Suprapubic skin (tissue), 4 donors: ENCODE measurements around the gene ADAM33. TPM values are rescaled to one million over a fixed set of nuclear protein-coding genes. Genes with fewer than 3 reads are reported as not detected.

Experiments used
- DNase-seq, 2 donors: peaks; one replicate each; pipeline ENCODE4 v3.0.0-alpha.2; 2019; ENCODE audit warnings: low spot score in 2 of 2
- H3K27ac ChIP-seq: fragments of 200-600 bp; sonication (generic); one replicate; pipeline ENCODE4 v1.5.1; 2019
- H3K27me3 ChIP-seq: fragments of 200-600 bp; sonication (generic); one replicate; pipeline ENCODE4 v1.5.1; 2019
- H3K36me3 ChIP-seq: fragments of 200-600 bp; sonication (generic); one replicate; pipeline ENCODE4 v1.5.1; 2019
- H3K4me1 ChIP-seq: fragments of 200-600 bp; sonication (generic); one replicate; pipeline ENCODE4 v1.5.1; 2019
- H3K4me3 ChIP-seq: fragments of 200-600 bp; sonication (generic); one replicate; pipeline ENCODE4 v1.5.1; 2019; ENCODE audit warnings: mild to moderate bottlenecking
- H3K9me3 ChIP-seq: fragments of 200-600 bp; sonication (generic); one replicate; pipeline ENCODE4 v1.5.1; 2019
- CTCF ChIP-seq, 2 donors: fragments of 200-600 bp in 1 of 2; fragments of 450-650 bp in 1 of 2; sonication (generic) in 1 of 2; IDR thresholded peaks; one replicate each; pipeline ENCODE4 v1.5.1; 2016 to 2019; ENCODE audit warnings: antibody characterized with exemption in 2 of 2, mild to moderate bottlenecking in 1 of 2, moderate library complexity in 1 of 2
- EP300 ChIP-seq: sonication (generic); formaldehyde crosslinking; IDR thresholded peaks from one replicate; pipeline ENCODE4 v1.6.1; 2017; ENCODE audit warnings: antibody characterized with exemption
- POLR2A ChIP-seq, 2 donors: fragments of 450-650 bp; IDR thresholded peaks; one replicate each; pipeline ENCODE4 v1.6.1; 2017; ENCODE audit warnings: antibody characterized with exemption in 2 of 2, mild to moderate bottlenecking in 2 of 2, moderate library complexity in 2 of 2
- POLR2AphosphoS5 ChIP-seq, 3 donors: sonication (generic); formaldehyde crosslinking; IDR thresholded peaks; one replicate each; pipeline ENCODE4 v1.6.1; 2017; ENCODE audit warnings: antibody characterized with exemption in 3 of 3
- WGBS: methylation state at CpG from one replicate; pipeline ENCODE4 v1.1.5; 2018; 5-methylcytosine and 5-hydroxymethylcytosine counted together
- total RNA-seq, 4 donors: library from RNA; depleted of rRNA; stranded (reverse); fragments of >200 nt; gene quantifications; one replicate each; pipeline ENCODE4 v1.1.0, GENCODE V29; 2016

ADAM33 gene
- total RNA-seq, 4 donors from 2014 or later: 6.3 to 24.3 (median 13.4) TPM

- H3K27me3 ChIP-seq: no peaks in the 10 kb centered on the region
- DNase-seq: no peak
- H3K4me3 ChIP-seq: no peak overlapping the region
- H3K9me3 ChIP-seq: no peaks in the 10 kb centered on the region
- WGBS: 69% methylated on average over 7 of the region's 10 CpGs
- H3K36me3 ChIP-seq: no peaks in the 10 kb centered on the region
- H3K27ac ChIP-seq: no peak overlapping the region
- TF ChIP-seq CTCF (IDR thresholded peaks at IDR 0.05): no peak
- no peak for TF ChIP-seq POLR2AphosphoS5 (IDR thresholded peaks at IDR 0.05)
- TF ChIP-seq EP300: no peak
- H3K4me1 ChIP-seq: peaks cover 15% of the 10 kb centered on the region
Measured at GRCh38 chr20:3706774-3707507, 25.1 kb upstream of the ADAM33 start.

- H3K4me1 ChIP-seq: peaks cover 13% of the 10 kb centered on the region
- no peak overlapping the region for H3K4me3 ChIP-seq
- no peak for TF ChIP-seq POLR2A (IDR thresholded peaks at IDR 0.05)
- no peak for TF ChIP-seq EP300
- no peak for TF ChIP-seq POLR2AphosphoS5 (IDR thresholded peaks at IDR 0.05)
- TF ChIP-seq CTCF (IDR thresholded peaks at IDR 0.05): no peak
- no peaks in the 10 kb centered on the region for H3K27me3 ChIP-seq
- 86% methylated on average over 1 of the region's 31 CpGs for WGBS
- H3K9me3 ChIP-seq: no peaks in the 10 kb centered on the region
- no peak for DNase-seq
- H3K36me3 ChIP-seq: no peaks in the 10 kb centered on the region
- H3K27ac ChIP-seq: no peak overlapping the region
Measured at GRCh38 chr20:3705970-3706739, 24.3 kb upstream of the ADAM33 start.

- TF ChIP-seq CTCF (IDR thresholded peaks at IDR 0.05) (no peak), EP300 (no peak), POLR2AphosphoS5 (IDR thresholded peaks at IDR 0.05) (no peak), POLR2A (IDR thresholded peaks at IDR 0.05) (no peak)
- Histone ChIP-seq H3K4me3 (no peak overlapping the region), H3K36me3 (no peaks in the 10 kb centered on the region), H3K27me3 (no peaks in the 10 kb centered on the region), H3K27ac (no peak overlapping the region), H3K9me3 (no peaks in the 10 kb centered on the region), H3K4me1 (peaks cover 7% of the 10 kb centered on the region)
- WGBS: 83% methylated on average over 1 of the region's 14 CpGs
- no peak for DNase-seq
Measured at GRCh38 chr20:3705491-3705969, 23.7 kb upstream of the ADAM33 start.

- DNase-seq: no peak
- H3K27ac ChIP-seq: no peak overlapping the region
- WGBS: 50% methylated on average over 5 of the region's 5 CpGs
Measured at GRCh38 chr20:3704087-3704486, 22.3 kb upstream of the ADAM33 start.

More at GRCh38 chr20:3704087-3704486, 22.3 kb upstream of the ADAM33 start:
- TF ChIP-seq EP300 (no peak), POLR2AphosphoS5 (IDR thresholded peaks at IDR 0.05) (no peak), POLR2A (IDR thresholded peaks at IDR 0.05) (no peak), CTCF (IDR thresholded peaks at IDR 0.05) (no peak)
- no peaks in the 10 kb centered on the region for H3K36me3 ChIP-seq
- no peaks in the 10 kb centered on the region for H3K4me1 ChIP-seq
- no peaks in the 10 kb centered on the region for H3K27me3 ChIP-seq
- no peak overlapping the region for H3K4me3 ChIP-seq
- H3K9me3 ChIP-seq: no peaks in the 10 kb centered on the region
